Activated effector memory CD4-positive, alpha-beta T cell treated with Interleukin-2 at 50 U/mL for 16 hours (primary cell): ENCODE results near the gene ASF1A.
"Not testable (repeated sequence)": the region's sequence is repeated elsewhere in the genome, so short reads cannot be mapped to it uniquely, and the experiment has no call there.

Source experiments
- DNase-seq: peaks from one replicate; pipeline ENCODE4 v3.0.0-alpha.2; 2020

The ASF1A gene

GRCh38 chr6:118893807-118894424 is at the start of gene ASF1A:
Gene ASF1A (plus strand): TSS chr6:118894152. CDS start chr6:118894414, 262 bp downstream.
- peak; percentile 96 for DNase-seq

DNA sequence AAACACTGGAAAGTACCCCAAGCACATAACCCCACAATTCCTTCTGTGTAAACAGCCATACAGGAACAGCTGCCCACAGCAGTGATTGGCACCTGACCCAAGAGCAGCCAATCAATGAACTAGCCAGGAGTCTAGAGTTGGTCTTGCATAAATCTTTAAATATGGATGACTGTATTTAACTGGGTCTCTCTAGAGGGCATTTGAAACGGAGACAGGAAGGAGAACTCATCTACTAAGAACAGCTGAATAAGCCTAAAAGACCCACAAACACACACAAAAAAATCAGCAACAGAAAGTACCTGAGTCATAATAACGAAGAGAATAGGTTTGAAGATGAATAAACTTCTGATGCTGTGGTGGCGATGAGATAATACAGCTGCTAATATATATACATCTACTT is 49.0 kb upstream of the ASF1A start:
- no peak for DNase-seq

GRCh38 chr6:118853408-118853807 is 40.5 kb upstream of the ASF1A start:
- no peak for DNase-seq

DNA sequence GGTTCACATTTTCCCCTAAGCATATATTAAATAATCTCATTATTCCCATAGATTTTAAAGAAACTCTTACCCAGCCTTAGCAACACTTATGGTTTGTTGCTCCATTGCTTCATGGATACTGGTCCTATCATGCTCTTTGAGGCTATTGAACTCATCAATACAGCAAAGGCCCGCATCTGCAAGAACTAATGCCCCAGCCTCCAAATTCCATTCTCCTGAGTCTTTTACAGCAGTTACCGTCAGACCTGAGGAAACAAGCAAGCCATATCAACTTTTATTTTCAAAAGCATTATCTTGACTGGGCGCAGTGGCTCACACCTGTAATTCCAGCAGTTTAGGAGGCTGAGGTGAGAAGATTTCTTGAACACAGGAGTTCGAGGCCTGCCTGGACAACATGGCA is 37.7 kb upstream of the ASF1A start:
- no peak for DNase-seq

DNA sequence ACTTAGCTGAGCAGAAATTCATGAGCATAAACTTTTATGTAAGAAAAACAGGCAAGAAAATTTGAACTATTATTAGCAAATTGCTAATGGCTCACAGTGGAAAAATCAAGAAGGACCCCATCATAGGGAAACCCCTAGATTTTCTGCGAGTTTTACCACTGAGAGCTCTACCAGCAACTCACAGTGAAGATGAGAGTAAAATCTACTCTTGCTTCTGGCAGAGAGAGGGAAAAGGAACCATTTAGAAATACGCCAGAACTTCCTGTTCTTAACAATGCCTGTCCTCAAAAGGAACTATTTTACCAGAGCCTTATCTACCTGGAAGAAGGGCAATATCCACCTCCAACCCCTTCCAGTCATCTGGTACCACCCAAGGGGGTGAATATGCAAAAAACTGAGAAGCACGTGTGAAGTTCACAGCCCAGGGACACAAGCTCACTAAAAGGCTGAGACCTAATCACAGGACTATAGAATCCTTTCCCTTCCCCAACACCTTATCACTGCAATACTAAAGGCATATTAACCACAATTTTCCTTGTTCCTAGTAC is 34.4 kb upstream of the ASF1A start:
- DNase-seq: no peak

- DNase-seq: no peak
Observed at GRCh38 chr6:118860363-118860762, 33.6 kb upstream of the ASF1A start.

GRCh38 chr6:118860880-118861279 is 33.1 kb upstream of the ASF1A start:
- DNase-seq: no peak

- DNase-seq: no peak
Observed at GRCh38 chr6:118862443-118862842, 31.5 kb upstream of the ASF1A start.

- DNase-seq: no peak
Observed at GRCh38 chr6:118864341-118865099, 29.4 kb upstream of the ASF1A start.

GRCh38 chr6:118865100-118865391 is 28.9 kb upstream of the ASF1A start:
- DNase-seq: no peak

GRCh38 chr6:118867181-118867580 is 26.8 kb upstream of the ASF1A start:
- DNase-seq: no peak

DNA sequence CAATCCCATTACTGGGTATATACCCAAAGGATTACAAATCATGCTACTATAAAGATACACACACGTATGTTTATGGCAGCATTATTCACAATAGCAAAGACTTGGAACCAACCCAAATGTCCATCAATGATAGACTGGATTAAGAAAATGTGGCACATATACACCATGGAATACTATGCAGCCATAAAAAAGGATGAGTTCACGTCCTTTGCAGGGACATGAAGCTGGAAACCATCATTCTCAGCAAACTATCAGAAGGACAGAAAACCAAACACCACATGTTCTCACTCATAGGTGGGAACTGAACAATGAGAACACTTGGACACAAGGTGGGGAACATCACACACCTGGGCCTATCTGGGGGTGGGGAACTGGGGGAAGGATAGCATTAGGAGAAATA is 25.1 kb upstream of the ASF1A start:
- DNase-seq: not testable (repeated sequence)

DNA sequence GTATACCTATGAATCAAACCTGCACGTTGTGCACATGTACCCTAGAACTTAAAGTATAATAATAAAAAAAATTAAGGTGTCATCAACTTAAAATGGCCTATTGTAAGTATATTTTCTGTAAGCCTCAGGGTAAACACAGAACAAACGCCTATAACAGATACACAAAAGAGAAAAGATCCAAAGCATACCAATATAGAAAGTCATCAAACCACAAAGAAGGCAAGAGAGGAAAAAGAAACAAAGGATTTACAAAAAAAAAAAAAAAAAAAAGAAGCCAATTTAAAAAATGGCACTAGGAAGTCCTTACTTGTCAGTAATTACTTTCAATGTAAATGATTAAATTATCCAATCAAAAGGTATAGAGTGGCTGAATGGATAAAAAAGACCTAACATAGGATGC is 24.6 kb upstream of the ASF1A start:
- DNase-seq: no peak

DNA sequence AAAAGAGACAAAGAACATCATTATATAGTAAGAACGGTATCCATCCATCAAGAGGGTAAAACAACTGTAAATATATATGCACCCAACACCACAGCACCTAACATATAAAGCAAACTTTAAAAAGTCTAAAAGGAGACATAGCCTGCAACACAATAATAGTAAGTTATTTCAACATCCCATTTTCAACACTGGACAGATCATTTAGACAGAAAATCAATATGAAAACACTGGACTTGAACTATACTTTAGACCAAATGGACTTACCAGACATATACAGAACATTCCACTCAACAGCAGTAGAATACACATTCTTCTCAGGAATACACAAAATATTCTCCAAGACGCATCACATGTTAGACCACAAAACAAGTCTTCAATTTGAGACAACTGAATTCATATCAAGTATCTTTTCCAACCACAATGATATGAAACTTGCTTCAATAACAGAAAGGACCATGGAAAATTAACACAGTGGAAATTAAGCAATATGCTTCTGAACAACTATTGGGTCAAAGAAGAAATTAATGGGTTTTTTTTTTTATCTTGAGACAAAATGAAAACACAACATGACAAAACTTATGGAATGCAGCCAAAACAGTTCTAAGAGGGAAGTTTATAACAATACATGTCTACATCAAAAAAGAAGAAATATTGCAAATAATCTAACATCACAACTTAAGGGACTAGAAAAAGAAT is 23.9 kb upstream of the ASF1A start:
- no peak for DNase-seq

GRCh38 chr6:118871331-118871730 is 22.6 kb upstream of the ASF1A start:
- DNase-seq: no peak

GRCh38 chr6:118872318-118872717 is 21.6 kb upstream of the ASF1A start:
- no peak for DNase-seq

- DNase-seq: no peak
Observed at GRCh38 chr6:118872726-118873125, 21.2 kb upstream of the ASF1A start.

DNA sequence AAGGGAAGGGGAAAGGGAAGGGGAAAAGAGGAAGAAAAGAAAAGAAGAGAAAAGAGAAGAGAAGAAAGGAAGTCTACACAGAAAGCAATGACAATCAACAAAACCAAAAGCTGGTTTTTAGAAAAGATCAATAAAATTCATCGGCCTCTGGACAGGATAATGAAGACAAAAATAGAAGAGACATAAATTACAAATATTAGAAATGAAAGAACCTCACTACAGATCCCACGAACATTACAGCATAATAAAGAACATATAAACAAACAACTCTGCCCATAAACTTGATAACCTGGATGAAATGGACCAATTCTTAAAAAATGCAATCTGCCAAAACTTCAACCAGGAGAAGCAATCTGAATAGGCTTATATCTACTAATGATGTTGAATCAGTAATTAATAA is 20.7 kb upstream of the ASF1A start:
- DNase-seq: no peak

DNA sequence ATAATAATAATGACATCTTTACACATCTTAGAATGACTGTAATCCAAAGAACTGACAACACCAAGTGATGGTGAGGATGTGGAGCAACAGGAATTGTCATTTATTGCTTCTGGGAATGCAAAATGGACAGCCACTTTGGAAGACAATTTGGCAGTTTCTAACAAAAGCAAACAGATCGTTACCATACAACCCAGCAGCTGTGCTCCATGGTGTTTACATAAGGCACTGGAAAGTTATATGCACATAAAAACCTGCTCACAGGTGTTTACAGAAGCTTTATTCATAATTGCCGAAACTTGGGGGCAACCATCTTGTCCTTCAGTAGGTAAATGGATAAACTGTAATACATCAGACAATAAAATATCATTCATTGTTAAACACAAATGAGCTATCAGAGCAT is 18.3 kb upstream of the ASF1A start:
- DNase-seq: no peak

DNA sequence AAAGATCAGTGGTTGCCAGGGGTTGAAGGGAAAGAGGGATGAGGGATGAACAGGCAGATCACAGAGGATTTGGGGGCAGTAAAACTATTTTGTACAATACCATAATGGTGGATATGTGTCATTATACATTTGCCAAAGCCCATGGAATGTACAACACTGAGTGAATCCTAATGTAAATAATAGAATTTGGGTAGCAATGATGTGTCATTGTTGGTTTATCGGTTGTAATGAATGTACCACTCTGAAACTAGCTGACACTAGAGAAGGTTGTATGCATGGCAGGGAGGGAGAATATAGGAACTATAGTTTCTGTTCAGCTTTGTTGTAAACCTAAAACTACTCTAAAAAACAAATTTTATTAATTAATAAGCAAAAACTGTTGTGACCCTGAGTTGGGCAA is 17.8 kb upstream of the ASF1A start:
- no peak for DNase-seq

- no peak for DNase-seq
Observed at GRCh38 chr6:118876814-118877213, 17.1 kb upstream of the ASF1A start.

DNA sequence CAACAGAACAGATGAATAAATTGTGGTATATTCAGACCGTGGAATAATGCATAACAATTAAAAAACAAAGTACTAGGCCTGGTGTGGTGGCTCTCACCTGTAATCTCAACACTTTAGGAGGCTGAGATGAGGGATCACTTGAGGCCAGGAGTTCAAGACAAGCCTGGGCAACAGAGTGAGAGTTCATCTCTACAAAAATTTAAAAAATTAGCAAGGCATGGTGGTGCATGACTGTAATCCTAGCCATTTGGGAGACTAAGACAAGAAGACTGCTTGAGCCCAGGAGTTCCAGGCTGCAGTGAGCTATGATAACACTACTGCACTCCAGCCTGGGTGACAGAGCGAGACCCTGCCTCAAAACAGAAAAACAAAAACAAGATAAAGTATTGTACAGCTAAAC is 16.1 kb upstream of the ASF1A start:
- DNase-seq: no peak

DNA sequence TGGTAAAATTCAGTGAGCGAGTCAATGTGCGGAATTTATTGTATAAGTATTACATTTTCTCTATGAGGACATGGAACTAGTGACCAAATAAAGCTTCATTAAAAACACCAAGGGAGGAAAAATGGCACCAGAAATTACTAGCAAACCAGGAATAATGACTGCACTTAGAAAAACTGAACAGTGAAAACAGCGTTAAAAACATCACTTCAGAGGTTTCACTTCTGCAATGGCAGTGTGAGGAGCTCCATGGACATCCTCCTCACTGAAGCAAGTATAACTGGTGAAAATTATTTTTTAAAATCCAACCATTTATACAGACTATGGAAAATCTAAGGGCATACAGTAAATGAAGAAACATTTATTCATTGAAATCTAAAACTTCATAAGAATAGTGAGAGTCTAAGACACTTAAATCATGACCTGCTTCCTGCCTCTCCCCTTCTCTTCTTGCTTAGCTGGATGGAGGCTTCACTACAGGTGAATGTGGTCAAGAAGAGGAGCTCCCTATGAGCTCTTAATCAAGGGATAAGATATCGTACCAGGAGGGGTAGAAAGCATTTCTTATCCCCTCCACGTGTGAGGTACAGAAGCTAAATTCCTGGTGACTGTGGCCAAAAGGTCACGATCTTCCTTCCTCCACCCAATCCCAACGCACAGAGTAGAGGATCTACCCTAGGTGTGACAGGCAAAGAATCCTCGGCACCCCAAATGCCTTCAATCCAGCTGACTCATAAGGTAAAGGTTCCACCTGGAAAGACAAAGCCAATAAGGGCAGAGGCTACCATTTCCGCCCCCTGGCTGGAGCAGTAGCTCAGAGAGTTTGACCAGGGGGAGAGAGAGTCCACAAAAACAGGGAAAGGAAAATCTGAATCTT is 12.3 kb upstream of the ASF1A start:
- DNase-seq: no peak
